HEK293 (cell line): ENCODE results near the gene CACYBP.

Source experiments
- CTCF ChIP-seq: fragments of 450-650 bp; formaldehyde crosslinking; IDR thresholded peaks from 2 replicates; pipeline ENCODE4 v1.5.1; 2016; ENCODE audit warnings: missing biosample characterization, missing genetic modification characterization
- ZBTB17 ChIP-seq: fragments of 450-650 bp; formaldehyde crosslinking; IDR thresholded peaks from 2 replicates; pipeline ENCODE4 v1.5.1; 2016; ENCODE audit warnings: missing biosample characterization, missing genetic modification characterization
- ZBTB8A ChIP-seq: fragments of 450-650 bp; formaldehyde crosslinking; IDR thresholded peaks from 2 replicates; pipeline ENCODE4 v1.5.1; 2016; ENCODE audit warnings: missing biosample characterization, missing genetic modification characterization
- ZNF155 ChIP-seq: fragments of 450-650 bp; formaldehyde crosslinking; IDR thresholded peaks from 2 replicates; pipeline ENCODE4 v1.5.1; 2016; ENCODE audit warnings: missing biosample characterization, missing genetic modification characterization
- ZNF174 ChIP-seq: fragments of 450-650 bp; formaldehyde crosslinking; IDR thresholded peaks from 2 replicates; pipeline ENCODE4 v1.5.0; 2017; ENCODE audit warnings: missing biosample characterization, mild to moderate bottlenecking, missing genetic modification characterization
- ZNF518A ChIP-seq: fragments of 450-650 bp; formaldehyde crosslinking; conservative IDR thresholded peaks from 2 replicates; pipeline ENCODE4 v1.5.1; 2016; ENCODE audit warnings: low read depth, missing biosample characterization, missing genetic modification characterization

GRCh38 chr1:174988986-174989385 lies 10.8 kb upstream of the CACYBP start:
- TF ChIP-seq CTCF (tag by site-specific recombination) (no peak), ZBTB8A (tag by site-specific recombination) (no peak), ZBTB17 (no peak), ZNF174 (tag by site-specific recombination) (no peak), ZNF518A (no peak), ZNF155 (no peak)
